SU-DHL-6 (cell line): ENCODE data around the gene ARHGEF16.

ENCODE experiments used
- H2AFZ ChIP-seq: fragments of 200-600 bp; sonication (generic); 2 replicates; pipeline ENCODE4 v1.6.1; 2014; ENCODE audit warnings: low read depth, mild to moderate bottlenecking, moderate library complexity, mixed read lengths, antibody characterized with exemption, low read length; ENCODE audit not compliant: severe bottlenecking
- H3F3A ChIP-seq: fragments of 200-600 bp; shearing (Covaris generic); 2 replicates; pipeline ENCODE4 v1.6.0; 2016; ENCODE audit warnings: antibody characterized with exemption, mild to moderate bottlenecking; ENCODE audit not compliant: insufficient read depth
- H3K27ac ChIP-seq: fragments of 200-600 bp; sonication (generic); 2 replicates; pipeline ENCODE4 v1.5.1; 2016; ENCODE audit warnings: low read depth, mild to moderate bottlenecking, low read length, moderate library complexity, mixed read lengths
- H3K27me3 ChIP-seq: fragments of 200-600 bp; sonication (generic), shearing (Covaris generic); 2 replicates; pipeline ENCODE4 v1.6.0; 2014; ENCODE audit warnings: mild to moderate bottlenecking, low read length
- H3K36me3 ChIP-seq: fragments of 200-600 bp; sonication (generic); 2 replicates; pipeline ENCODE4 v1.6.1; 2014; ENCODE audit warnings: mild to moderate bottlenecking, low read length, mixed read lengths
- H3K4me2 ChIP-seq: fragments of 300-600, 200-600 bp; shearing (Covaris generic), sonication (generic); 2 replicates; pipeline ENCODE4 v1.6.0; 2014; ENCODE audit warnings: low read length, low read depth, mild to moderate bottlenecking; ENCODE audit not compliant: poor library complexity, severe bottlenecking
- H3K4me3 ChIP-seq: fragments of 200-600 bp; sonication (generic); 2 replicates; pipeline ENCODE4 v1.5.1; 2014; ENCODE audit warnings: antibody characterized with exemption, low read length, mild to moderate bottlenecking, mixed read lengths; ENCODE audit not compliant: insufficient read depth, poor library complexity, severe bottlenecking
- H3K79me2 ChIP-seq: fragments of 200-600 bp; sonication (generic); 2 replicates; pipeline ENCODE4 v1.6.1; 2014; ENCODE audit warnings: mild to moderate bottlenecking, low read length, moderate library complexity; ENCODE audit not compliant: insufficient read depth
- H3K9ac ChIP-seq: fragments of 200-600 bp; sonication (generic); 2 replicates; pipeline ENCODE4 v1.7.0; 2014; ENCODE audit warnings: mild to moderate bottlenecking, low read length
- H3K9me2 ChIP-seq: fragments of 200-600 bp; sonication (generic); replicated peaks from 2 replicates; pipeline ENCODE4 v1.6.1; 2014; ENCODE audit warnings: low read length; ENCODE audit not compliant: insufficient read depth
- H3K9me3 ChIP-seq: fragments of 200-600 bp; sonication (generic); 2 replicates; pipeline ENCODE4 v1.6.1; 2014; ENCODE audit warnings: low read length, mixed read lengths; ENCODE audit not compliant: insufficient read depth
- H4K20me1 ChIP-seq: fragments of 200-600 bp; sonication (generic); 2 replicates; pipeline ENCODE4 v1.6.1; 2014; ENCODE audit warnings: low read depth, mild to moderate bottlenecking, antibody characterized with exemption, low read length, moderate library complexity, mixed read lengths
- CTCF ChIP-seq: fragments of 200-600 bp; sonication (generic); IDR thresholded peaks from one replicate; pipeline ENCODE4 v1.5.1; 2017; ENCODE audit warnings: antibody characterized with exemption, mild to moderate bottlenecking, low read length, moderate library complexity; ENCODE audit not compliant: insufficient read depth, poor library complexity, severe bottlenecking
- EZH2phosphoT487 ChIP-seq: fragments of 200-600 bp; sonication (generic), shearing (Covaris generic); conservative IDR thresholded peaks from 2 replicates; pipeline ENCODE4 v1.6.1; 2018; ENCODE audit warnings: mild to moderate bottlenecking, antibody characterized with exemption, low read length, moderate library complexity, mixed read lengths

Gene ARHGEF16

GRCh38 chr1:3510136-3510955, 55.9 kb downstream of the ARHGEF16 start:
- Histone ChIP-seq H3K9ac (no peak overlapping the region), H3K36me3 (no peaks in the 10 kb centered on the region), H3K9me3 (no peaks in the 10 kb centered on the region)

GRCh38 chr1:3510956-3511250, 56.4 kb downstream of the ARHGEF16 start:
- Histone ChIP-seq H3K9me3 (no peaks in the 10 kb centered on the region), H3K36me3 (no peaks in the 10 kb centered on the region), H3K79me2 (no peaks in the 10 kb centered on the region), H3K9me2 (no peaks in the 10 kb centered on the region), H3K4me3 (no peak overlapping the region), H3K27me3 (no peaks in the 10 kb centered on the region), H3F3A (no peaks in the 10 kb centered on the region), H3K9ac (no peak overlapping the region), H3K4me2 (no peak overlapping the region), H3K27ac (no peak overlapping the region), H4K20me1 (no peaks in the 10 kb centered on the region), H2AFZ (no peak overlapping the region)
- TF ChIP-seq EZH2phosphoT487 = no peak
- no peak for TF ChIP-seq CTCF

More at GRCh38 chr1:3510136-3510955, 55.9 kb downstream of the ARHGEF16 start:
- no peaks in the 10 kb centered on the region for H3K79me2 ChIP-seq
- no peaks in the 10 kb centered on the region for H3K9me2 ChIP-seq
- H3K27ac ChIP-seq = no peak overlapping the region
- H3K4me2 ChIP-seq = no peak overlapping the region
- no peaks in the 10 kb centered on the region for H3K27me3 ChIP-seq
- no peaks in the 10 kb centered on the region for H4K20me1 ChIP-seq
- no peak overlapping the region for H2AFZ ChIP-seq
- H3F3A ChIP-seq = no peaks in the 10 kb centered on the region
- H3K4me3 ChIP-seq = no peak overlapping the region
- no peak for TF ChIP-seq EZH2phosphoT487
- TF ChIP-seq CTCF = no peak

- no peak overlapping the region for H3K4me2 ChIP-seq
- no peaks in the 10 kb centered on the region for H4K20me1 ChIP-seq
- no peak overlapping the region for H3K4me3 ChIP-seq
- no peaks in the 10 kb centered on the region for H3K9me3 ChIP-seq
- H3K79me2 ChIP-seq = no peaks in the 10 kb centered on the region
- H3K9ac ChIP-seq = no peak overlapping the region
- no peaks in the 10 kb centered on the region for H3K9me2 ChIP-seq
- H3F3A ChIP-seq = no peaks in the 10 kb centered on the region
- no peak overlapping the region for H2AFZ ChIP-seq
- TF ChIP-seq EZH2phosphoT487 (no peak), CTCF (no peak)
- H3K27me3 ChIP-seq = no peaks in the 10 kb centered on the region
- H3K36me3 ChIP-seq = no peaks in the 10 kb centered on the region
- no peak overlapping the region for H3K27ac ChIP-seq
Measured at GRCh38 chr1:3511306-3511705, 56.8 kb downstream of the ARHGEF16 start.
